ENCODE measurements around the gene USP48.

USP48 gene

DNA sequence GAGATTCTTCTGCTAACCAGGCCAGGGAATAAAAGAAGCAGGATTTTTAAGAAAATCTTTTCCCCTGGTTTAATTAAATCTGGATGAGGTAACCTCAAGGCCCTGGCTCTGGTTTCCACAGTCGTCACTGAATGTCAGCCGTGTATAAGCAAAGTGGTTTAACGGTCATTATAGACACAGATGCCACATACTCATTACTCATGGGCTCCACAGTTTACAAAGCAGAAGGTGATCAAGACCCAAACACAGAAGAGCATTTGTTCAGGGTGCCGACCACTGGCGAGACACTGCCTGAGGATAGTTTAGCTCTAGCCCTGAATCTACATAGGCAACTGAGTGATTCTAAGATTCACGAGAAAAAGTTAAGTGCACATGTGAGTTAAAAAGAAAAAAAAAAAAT, 86.0 kb downstream of the USP48 start:
- DNase-seq (ENCODE audit: low spot score), result no peak
- in situ Hi-C loops (cut with MboI; ENCODE audit: low sequenced_read_pairs, unreplicated experiment), result no loop called here
- TF ChIP-seq, protein P1, sequence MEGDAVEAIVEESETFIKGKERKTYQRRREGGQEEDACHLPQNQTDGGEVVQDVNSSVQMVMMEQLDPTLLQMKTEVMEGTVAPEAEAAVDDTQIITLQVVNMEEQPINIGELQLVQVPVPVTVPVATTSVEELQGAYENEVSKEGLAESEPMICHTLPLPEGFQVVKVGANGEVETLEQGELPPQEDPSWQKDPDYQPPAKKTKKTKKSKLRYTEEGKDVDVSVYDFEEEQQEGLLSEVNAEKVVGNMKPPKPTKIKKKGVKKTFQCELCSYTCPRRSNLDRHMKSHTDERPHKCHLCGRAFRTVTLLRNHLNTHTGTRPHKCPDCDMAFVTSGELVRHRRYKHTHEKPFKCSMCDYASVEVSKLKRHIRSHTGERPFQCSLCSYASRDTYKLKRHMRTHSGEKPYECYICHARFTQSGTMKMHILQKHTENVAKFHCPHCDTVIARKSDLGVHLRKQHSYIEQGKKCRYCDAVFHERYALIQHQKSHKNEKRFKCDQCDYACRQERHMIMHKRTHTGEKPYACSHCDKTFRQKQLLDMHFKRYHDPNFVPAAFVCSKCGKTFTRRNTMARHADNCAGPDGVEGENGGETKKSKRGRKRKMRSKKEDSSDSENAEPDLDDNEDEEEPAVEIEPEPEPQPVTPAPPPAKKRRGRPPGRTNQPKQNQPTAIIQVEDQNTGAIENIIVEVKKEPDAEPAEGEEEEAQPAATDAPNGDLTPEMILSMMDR (IDR thresholded peaks at IDR 0.05; ENCODE audit: borderline replicate concordance, control extremely low read depth, extremely low read depth, insufficient read depth, missing control alignments), result no peak

DNA sequence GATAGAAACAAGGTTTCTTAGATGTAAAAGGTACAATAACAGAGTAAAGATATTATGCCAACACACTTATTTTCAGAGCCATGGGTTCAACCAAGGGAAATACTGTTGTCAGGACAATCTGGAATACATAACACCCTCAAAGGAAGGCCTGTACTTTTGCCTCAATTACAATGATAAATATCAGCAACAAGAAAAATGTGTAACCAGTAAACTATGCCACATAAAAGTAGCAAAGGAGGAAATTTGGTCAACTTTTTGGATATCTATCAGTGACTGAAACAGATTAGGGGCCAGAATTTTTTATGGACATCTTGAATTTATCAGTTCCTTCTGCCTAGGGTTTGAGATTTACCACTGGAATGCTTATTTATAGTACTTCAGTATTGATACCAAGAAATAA, 89.2 kb downstream of the USP48 start:
- in situ Hi-C loops (cut with MboI; ENCODE audit: low sequenced_read_pairs, unreplicated experiment), result no loop called here
- DNase-seq (ENCODE audit: low spot score), result no peak
- TF ChIP-seq, protein P1 (IDR thresholded peaks at IDR 0.05; ENCODE audit: borderline replicate concordance, control extremely low read depth, extremely low read depth, insufficient read depth, missing control alignments), result no peak

DNA sequence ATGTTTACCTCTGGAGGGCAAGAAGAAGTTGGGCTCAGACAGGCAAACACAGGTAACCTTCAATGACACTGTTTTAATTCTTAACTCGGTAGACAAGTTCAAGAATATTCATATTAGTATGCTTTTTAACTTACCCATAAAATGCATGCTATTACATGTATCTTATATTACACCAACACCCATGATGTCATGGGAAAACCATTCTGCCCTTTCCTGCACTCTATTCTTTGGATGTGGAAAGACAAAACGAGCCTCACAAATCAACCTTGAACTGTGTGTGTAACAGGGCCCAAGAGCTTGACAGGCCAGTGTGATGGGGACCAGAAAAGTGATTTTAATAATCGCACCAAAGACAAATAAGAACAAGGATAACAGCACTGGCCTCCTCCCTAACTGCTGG, 91.2 kb downstream of the USP48 start:
- TF ChIP-seq, protein P1 (IDR thresholded peaks at IDR 0.05; ENCODE audit: borderline replicate concordance, control extremely low read depth, extremely low read depth, insufficient read depth, missing control alignments), result no peak
- DNase-seq (ENCODE audit: low spot score), result no peak
- in situ Hi-C loops (cut with MboI; ENCODE audit: low sequenced_read_pairs, unreplicated experiment), result no loop called here

DNA sequence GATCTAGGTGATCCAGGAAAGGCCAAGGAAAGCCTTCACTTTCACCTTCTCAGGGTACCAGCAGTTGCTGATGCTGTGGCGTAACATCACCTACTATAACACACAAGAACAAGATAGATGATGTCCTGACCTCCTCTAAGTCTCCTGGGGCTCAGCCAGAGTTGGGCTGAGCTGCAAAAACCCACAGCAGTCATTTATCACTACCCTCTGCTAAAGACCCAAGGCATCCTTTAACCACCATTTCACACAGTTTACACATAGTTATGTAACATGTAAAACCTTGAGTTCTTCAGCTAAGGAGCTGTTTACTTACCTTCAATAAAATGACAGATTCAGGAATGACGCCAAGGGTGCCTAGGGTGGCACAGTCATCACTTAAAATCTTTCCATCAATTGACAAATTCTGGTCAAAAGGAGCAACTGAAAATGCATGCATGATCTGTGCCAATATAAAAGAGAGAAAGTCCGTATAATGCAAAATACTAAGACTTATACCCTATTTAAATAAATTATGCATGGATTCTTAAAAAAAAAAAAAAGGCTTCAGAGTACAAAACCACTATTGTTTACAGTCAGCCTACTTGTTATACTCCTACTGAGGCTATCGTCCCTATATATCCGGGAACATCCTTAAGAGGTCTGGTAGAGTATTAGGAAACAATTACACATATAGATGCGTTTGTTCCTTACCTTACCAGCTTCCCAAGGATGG, 93.1 kb downstream of the USP48 start:
- TF ChIP-seq, protein P1 (IDR thresholded peaks at IDR 0.05; ENCODE audit: borderline replicate concordance, control extremely low read depth, extremely low read depth, insufficient read depth, missing control alignments), result no peak
- in situ Hi-C loops (cut with MboI; ENCODE audit: low sequenced_read_pairs, unreplicated experiment), result no loop called here
- DNase-seq (ENCODE audit: low spot score), result no peak

DNA sequence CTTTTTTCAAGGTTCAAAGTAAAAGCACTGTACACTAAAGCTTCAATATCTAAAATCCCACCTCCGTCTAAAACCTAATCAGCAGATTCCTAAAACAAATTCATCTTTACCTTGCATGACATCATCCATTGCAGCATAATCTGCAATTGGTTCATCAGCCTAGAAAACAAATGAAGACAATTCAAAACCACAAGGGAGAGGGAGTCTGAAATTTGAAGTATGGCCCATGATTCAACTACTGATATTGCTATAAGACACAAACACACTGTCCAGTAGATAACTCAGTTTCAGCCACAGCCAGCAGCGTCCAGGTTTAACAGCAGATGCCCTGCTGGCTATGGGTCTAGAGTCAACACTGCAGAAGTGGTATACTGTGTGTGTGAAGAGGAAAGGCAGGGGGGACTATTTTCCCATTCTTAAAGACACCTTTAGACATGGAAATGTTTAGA, 95.8 kb downstream of the USP48 start:
- DNase-seq (ENCODE audit: low spot score), result no peak
- in situ Hi-C loops (cut with MboI; ENCODE audit: low sequenced_read_pairs, unreplicated experiment), result no loop called here
- TF ChIP-seq, protein P1 (IDR thresholded peaks at IDR 0.05; ENCODE audit: borderline replicate concordance, control extremely low read depth, extremely low read depth, insufficient read depth, missing control alignments), result no peak

DNA sequence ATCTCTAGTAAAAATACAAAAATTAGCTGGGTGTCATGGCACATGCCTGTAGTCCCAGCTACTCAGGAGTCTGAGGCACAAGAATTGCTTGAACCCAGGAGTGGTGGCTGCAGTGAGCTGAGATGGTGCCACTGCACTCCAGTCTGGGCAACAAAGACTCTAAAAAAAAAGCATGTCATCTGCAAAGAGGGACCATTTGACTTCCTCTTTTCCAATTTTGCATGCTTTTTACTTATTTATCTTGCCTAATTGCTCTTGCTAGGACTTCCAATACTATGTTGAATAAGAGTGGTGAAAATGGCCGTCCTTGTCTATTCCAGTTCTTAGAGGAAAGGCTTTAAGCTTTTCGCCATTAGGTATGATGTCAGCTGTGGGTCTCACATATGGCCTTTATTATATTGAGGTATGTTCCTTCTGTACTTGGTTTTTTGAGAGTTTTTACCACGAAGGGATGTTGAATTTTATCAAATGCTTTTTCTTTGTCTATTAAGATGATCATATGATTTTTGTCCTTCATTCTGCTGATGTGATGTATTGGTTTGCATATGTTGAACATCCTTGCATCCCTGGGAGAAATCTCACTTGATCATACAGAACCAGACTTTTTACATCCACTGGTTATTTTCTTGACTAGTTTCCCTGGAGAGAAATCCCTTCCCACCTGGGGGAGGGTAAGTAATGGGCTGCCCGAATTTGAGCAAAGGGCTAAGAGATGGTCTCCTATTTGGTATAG, 96.8 kb downstream of the USP48 start:
- no peak for DNase-seq (ENCODE audit: low spot score)
- TF ChIP-seq, protein P1 (IDR thresholded peaks at IDR 0.05; ENCODE audit: borderline replicate concordance, control extremely low read depth, extremely low read depth, insufficient read depth, missing control alignments), result no peak
- in situ Hi-C loops (cut with MboI; ENCODE audit: low sequenced_read_pairs, unreplicated experiment), result no loop called here
